SH-SY5Y (cell line): ENCODE data around the gene AP1S3.

Experiments
- GATA2 ChIP-seq: IDR thresholded peaks from 2 replicates; pipeline ENCODE4 v1.6.1; 2011; ENCODE audit warnings: mild to moderate bottlenecking, low read depth, low read length
- GATA3 ChIP-seq: IDR thresholded peaks from 2 replicates; pipeline ENCODE4 v1.6.1; 2011; ENCODE audit warnings: low read depth, mild to moderate bottlenecking, low read length, moderate library complexity

DNA sequence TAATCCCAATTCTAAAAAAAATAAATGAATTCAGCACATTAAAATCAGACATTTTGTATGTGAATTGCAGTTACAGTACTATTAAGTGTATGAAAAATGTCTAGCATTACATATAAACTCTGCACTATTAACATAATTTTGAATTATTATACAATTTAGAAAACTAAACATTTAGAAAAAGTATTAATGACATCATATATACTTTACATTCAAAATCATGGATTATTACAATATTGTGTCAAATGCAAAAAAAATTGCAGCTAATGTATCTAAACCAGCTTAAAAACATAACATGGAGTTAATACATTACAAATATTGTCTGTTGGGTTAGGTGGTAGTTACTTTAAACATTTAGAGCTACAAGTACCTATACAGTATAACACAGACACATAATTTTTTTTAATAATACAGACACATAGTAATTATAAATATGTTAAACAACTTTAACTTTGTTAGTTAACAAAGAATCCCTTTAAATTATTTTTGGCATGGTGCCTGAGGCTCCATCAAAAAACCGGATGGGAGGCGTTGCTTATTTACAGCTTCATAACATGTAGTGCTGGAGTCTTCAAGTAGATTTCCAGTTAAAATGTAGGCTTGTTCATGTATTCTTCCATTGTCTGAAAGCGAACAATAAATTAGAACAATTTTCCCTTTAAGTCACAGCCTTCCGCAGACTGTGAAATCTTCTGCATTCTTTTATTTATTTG is 79.1 kb downstream of the AP1S3 start:
- TF ChIP-seq GATA2 (no peak), GATA3 (no peak)
